ENCODE results near the gene BRME1. TPM values are rescaled to one million over a fixed set of nuclear protein-coding genes. Genes with fewer than 3 reads are reported as not detected.

BRME1 gene
- total RNA-seq, 1 experiment from 2014 or later: 6.7 TPM

DNA sequence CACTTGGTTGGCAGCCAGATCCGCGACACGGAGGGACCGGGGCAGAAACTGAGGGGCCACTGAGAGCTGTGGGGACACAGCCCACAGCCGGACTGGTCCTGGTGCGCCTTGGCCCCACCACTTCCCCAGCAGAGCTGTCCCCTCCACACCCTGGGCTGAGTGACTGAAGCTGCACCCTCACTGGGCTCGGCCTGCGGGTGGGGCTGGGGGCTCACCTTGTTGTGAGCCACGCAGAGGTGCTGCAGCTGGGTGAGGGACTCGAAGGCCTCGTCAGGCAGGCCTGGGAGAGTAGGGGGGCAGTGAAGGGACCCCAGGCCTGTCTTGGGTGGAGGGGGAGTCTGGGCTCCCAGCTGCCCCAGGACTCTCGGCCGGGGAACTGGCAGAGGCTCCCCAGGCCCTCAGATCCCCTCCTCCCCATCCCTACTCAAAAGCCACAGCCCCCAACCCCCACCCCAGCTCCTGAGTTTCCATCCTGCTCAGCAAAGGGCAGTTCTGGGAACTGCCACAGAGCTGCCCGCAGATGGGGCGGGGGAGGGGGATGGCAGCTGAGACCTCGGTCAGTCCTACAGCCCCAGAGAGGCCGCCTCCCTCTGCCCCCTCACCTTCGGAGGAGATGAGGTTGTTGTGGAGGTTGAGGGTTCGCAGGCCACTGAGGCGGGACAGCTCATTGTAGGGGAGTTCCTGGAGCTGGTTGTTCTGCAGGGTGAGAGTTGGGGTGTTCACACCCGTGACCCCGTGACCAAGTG is 30.0 kb upstream of the BRME1 start:
- H3K27me3 ChIP-seq (ENCODE audit: insufficient read depth, low read length): no peaks in the 10 kb centered on the region
- peaks cover 3% of the 10 kb centered on the region; the same call in 1 of the 2 replicates for H3K4me1 ChIP-seq (ENCODE audit: insufficient read depth, low read length)
- H3K18ac ChIP-seq (ENCODE audit: insufficient read length, low read depth, low read length): peak overlapping the region; percentile 1
- no peak overlapping the region for H4K8ac ChIP-seq (replicated peaks; ENCODE audit: insufficient read length, low read depth, low read length)
- H4K91ac ChIP-seq (ENCODE audit: insufficient read length, low read depth, low read length): no peak overlapping the region
- no peak overlapping the region for H3K23ac ChIP-seq (ENCODE audit: insufficient read length, low read depth, low read length)
- H4K5ac ChIP-seq (ENCODE audit: insufficient read length, low read depth, low read length): no peak overlapping the region
- no peak overlapping the region for H2BK15ac ChIP-seq (ENCODE audit: low read depth, low read length)
- H3K9ac ChIP-seq (ENCODE audit: extremely low read depth, insufficient read length, low read length): no peak overlapping the region
- Mint-ChIP-seq H3K4me1 (peaks cover 14 to 29% of the 10 kb centered on the region in 2 experiments), H3K36me3 (ENCODE audit: insufficient read depth in 1 of 3, low read depth in 3 of 3) (no peaks in the 10 kb centered on the region; a peak in 1 of 7 replicates), H3K4me3 (peak overlapping the region in 1 of 2 experiments; percentile 42; a peak in 3 of 5 replicates), H3K9me3 (no peaks in the 10 kb centered on the region), H3K27me3 (ENCODE audit: low read depth) (no peaks in the 10 kb centered on the region; the same call in 1 of the 2 replicates), H3K27ac (no peak overlapping the region)
- no peak overlapping the region for H3T11ph ChIP-seq (ENCODE audit: low read length)
- H4K20me1 ChIP-seq (ENCODE audit: control insufficient read depth, insufficient read depth, insufficient read length): peaks cover 5% of the 10 kb centered on the region
- H2BK120ac ChIP-seq (ENCODE audit: low read depth, low read length, poor library complexity, severe bottlenecking): no peak overlapping the region
- H3K27ac ChIP-seq (ENCODE audit: insufficient read length, low read depth, low read length): no peak overlapping the region
- no peaks in the 10 kb centered on the region for H3K23me2 ChIP-seq (ENCODE audit: insufficient read length, low read depth, low read length, poor library complexity, severe bottlenecking)
- H2AFZ ChIP-seq (ENCODE audit: low read length): no peak overlapping the region
- no peaks in the 10 kb centered on the region for H3K9me3 ChIP-seq (ENCODE audit: control insufficient read depth, low read depth, low read length)
- H2BK12ac ChIP-seq (ENCODE audit: insufficient read length, low read depth, low read length): no peak overlapping the region
- H2AK5ac ChIP-seq (ENCODE audit: insufficient read length, low read length): no peak overlapping the region
- no CpG with 5 or more reads among the region's 22 CpGs for WGBS (ENCODE audit: extremely low coverage, insufficient read length, low lambda C conversion rate)
- no peak overlapping the region for H2BK20ac ChIP-seq (ENCODE audit: low read depth, low read length, poor library complexity, severe bottlenecking)
- DNase-seq: peak; percentile 71
- peak overlapping the region; percentile 14 for H3K14ac ChIP-seq (ENCODE audit: insufficient read depth, low read length)
- no peak overlapping the region for H2BK5ac ChIP-seq (ENCODE audit: insufficient read length, low read length)
- no peaks in the 10 kb centered on the region for H3K79me2 ChIP-seq (ENCODE audit: insufficient read depth, low read length)
- H3K4ac ChIP-seq (ENCODE audit: low read depth, low read length): no peak overlapping the region
- no peak overlapping the region for H3K4me2 ChIP-seq (ENCODE audit: insufficient read depth, insufficient read length, low read length)
- H3K56ac ChIP-seq (ENCODE audit: insufficient read length, low read depth, low read length): no peak overlapping the region
- no peaks in the 10 kb centered on the region for H3K79me1 ChIP-seq (ENCODE audit: insufficient read depth, low read depth, low read length, poor library complexity, severe bottlenecking)
- no peak for TF ChIP-seq CTCF (conservative IDR thresholded peaks at IDR 0.05)
